DMS 273 treated with DMSO at 0.1 percent for 48 hours (cell line): ENCODE data around the gene GPLD1.

Source experiments
- DNase-seq: peaks from one replicate; lab custom pipeline; 2025; lab: John Stamatoyannopoulos, UW

GPLD1 gene

DNA sequence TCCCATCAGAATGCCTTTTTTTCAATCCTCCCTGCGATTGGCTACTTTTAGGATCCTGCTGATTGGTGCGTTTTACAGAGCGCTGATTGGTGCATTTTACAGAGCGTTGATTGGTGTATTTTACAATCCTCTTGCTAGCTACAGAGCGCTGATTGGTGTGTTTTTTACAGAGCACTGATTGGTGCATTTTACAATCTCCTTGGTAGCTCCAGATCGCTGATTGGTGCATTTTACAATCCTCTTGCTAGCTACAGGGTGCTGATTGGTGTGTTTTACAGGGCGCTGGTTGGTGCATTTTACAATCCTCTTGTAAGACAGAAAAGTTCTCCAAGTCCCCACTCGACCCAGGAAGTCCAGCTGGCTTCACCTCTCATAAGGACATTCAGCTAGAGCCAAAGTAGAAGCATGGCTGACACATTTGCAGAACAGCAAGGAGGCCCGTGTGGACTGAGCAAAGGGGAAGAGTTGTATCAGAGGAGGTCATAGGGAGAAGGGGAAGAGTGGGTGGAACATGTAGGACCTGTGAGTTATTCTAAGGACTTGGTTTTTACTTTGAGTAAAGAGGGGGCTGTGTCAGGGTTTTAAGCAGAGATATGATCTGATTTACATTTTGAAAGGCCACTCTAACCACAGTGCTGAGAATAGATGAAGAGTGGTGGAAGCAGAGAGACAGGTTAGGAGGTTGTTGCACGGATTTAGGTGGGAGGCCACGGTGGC is 8.0 kb upstream of the GPLD1 start:
- DNase-seq = no peak

- peak; percentile 43 for DNase-seq
These were observed 5.7 kb upstream of the GPLD1 start, which contains the start of gene ALDH5A1 for GRCh38 chr6:24494821-24495795. Gene ALDH5A1 (plus strand): TSS chr6:24494969. CDS start chr6:24494997, 28 bp downstream.

DNA sequence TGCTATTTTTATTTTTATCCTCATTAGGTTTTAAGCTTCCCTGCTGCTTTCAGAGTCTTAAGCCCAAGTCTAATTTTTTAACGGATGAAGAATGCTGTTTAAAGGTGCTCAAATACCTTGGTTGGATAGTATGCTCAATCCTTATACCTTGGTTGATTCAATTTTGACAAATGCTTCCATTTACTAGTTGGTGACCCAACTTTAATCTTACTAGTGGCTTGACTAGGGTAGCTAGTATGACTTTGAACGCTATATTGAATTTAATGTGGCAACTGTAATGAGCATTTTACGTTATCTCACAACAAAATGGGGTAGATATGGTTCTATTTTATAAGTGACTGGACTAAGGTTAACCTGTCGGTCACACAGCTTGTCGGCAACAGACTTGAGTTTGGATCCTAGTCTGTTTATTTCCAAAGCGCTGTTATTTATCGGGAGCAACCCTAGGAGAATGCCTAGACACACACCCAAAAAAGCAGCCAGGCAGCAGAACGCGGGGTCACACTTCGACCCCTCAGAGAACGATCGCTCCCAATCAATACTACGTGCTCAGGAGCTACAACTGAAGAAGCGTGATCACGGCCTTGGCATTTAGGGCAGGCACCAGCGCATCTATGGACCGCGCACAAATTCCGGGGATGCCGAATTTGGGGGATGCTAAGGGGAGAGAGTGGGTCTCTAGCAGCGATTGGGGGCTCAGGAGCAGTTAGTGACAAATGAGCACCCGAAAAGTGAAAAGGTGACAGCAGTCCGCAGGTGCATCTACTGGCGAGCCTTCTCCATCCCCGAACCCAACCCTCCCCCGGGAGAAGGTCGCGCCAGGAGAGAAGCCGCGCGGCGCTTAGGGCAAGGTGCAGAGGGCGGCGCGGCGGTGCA is 4.8 kb upstream of the GPLD1 start:
- DNase-seq = no peak

GRCh38 chr6:24492475-24492874 is 3.1 kb upstream of the GPLD1 start:
- no peak for DNase-seq

- no peak for DNase-seq
These were observed 1.6 kb upstream of the GPLD1 start for GRCh38 chr6:24490948-24491347.

DNA sequence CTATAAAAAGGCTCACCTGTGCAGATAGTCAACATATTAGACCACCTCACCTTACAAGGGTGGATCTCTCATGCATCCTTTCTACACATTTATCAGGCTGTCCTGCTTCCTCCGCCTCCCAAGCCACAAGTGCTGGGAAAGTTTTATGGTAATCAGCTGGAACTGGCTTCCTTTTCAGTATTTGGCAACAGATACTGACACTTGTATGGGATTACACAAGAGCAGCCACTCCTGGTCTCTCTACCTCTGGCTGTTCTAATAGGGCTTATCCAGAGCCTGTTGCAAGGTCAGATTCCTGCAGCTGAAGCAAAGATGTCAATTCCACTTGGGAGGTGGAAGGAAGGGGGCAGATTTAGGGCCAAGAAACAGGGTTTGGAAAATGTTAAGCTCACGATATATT is 503 bp upstream of the GPLD1 start:
- no peak for DNase-seq

- no peak for DNase-seq
These were observed 3.3 kb downstream of the GPLD1 start for GRCh38 chr6:24486065-24486464.

- DNase-seq = no peak
These were observed 4.6 kb downstream of the GPLD1 start for GRCh38 chr6:24484657-24485323.

DNA sequence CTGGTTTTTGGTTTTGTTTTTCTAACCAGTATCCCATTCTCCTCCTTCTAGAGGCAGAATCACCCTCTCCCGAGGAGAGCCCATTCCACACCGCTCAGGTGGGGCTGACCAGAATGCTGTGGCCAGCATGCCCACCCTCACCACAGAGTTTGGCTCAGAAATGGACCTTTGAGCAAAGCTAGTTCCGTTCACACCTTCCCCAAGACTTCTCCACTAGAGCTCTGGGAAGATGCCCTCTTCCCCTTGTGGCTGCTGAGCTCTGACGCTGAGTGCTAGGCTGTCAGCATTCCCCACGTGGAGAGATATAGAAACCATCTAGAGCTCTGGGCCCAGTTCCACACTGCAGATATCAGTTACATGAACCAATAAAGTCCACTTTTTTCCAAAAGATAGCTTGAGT is 7.9 kb downstream of the GPLD1 start:
- DNase-seq = no peak

- no peak for DNase-seq
These were observed 8.7 kb downstream of the GPLD1 start for GRCh38 chr6:24480705-24481104.

GRCh38 chr6:24478903-24479302 is 10.5 kb downstream of the GPLD1 start:
- no peak for DNase-seq

GRCh38 chr6:24477070-24477469 is 12.3 kb downstream of the GPLD1 start:
- DNase-seq = no peak

- no peak for DNase-seq
These were observed 12.7 kb downstream of the GPLD1 start for GRCh38 chr6:24476631-24477030.

- no peak for DNase-seq
These were observed 17.2 kb downstream of the GPLD1 start for GRCh38 chr6:24472181-24472580.

DNA sequence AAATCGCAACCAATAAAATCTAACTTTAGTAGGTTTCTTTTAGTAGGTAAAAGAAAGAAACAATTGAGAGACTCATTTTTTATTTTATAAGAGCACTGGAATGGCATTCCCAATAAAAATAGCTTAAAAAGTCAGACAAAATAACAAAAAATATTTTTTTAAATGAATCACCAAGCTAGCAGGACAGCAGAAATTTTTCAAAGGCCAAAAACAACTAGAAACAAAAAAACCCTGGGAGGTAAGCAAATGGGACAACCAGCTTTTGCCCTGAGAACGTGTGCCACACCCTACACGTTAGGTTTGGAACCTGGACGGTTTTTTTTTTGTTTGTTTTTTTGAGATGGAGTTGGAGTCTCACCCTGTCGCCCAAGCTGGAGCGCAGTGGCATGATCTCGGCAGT is 19.6 kb downstream of the GPLD1 start:
- no peak for DNase-seq

GRCh38 chr6:24464253-24465038 is 24.9 kb downstream of the GPLD1 start:
- no peak for DNase-seq

GRCh38 chr6:24460966-24461365 is 28.4 kb downstream of the GPLD1 start:
- no peak for DNase-seq

- DNase-seq = no peak
These were observed 30.4 kb downstream of the GPLD1 start for GRCh38 chr6:24458941-24459340.

GRCh38 chr6:24458134-24458533 is 31.2 kb downstream of the GPLD1 start:
- no peak for DNase-seq

GRCh38 chr6:24455061-24455460 is 34.3 kb downstream of the GPLD1 start:
- no peak for DNase-seq

GRCh38 chr6:24454452-24454851 is 34.9 kb downstream of the GPLD1 start:
- no peak for DNase-seq
